ENCODE results near the gene POU3F1.

POU3F1 gene

GRCh38 chr1:38047603-38048141, 1.1 kb upstream of the POU3F1 start:
- Histone ChIP-seq H2AFZ (ENCODE audit: low read length) (no peak overlapping the region), H3K4me3 (ENCODE audit: low read depth, low read length, poor library complexity, severe bottlenecking) (no peak overlapping the region), H3K79me2 (ENCODE audit: insufficient read depth, low read length) (no peaks in the 10 kb centered on the region), H3K9me3 (ENCODE audit: low read length) (no peaks in the 10 kb centered on the region), H3K4me1 (ENCODE audit: insufficient read depth, low read length, severe bottlenecking) (peaks cover 5% of the 10 kb centered on the region), H4K20me1 (ENCODE audit: insufficient read depth, low read length) (no peaks in the 10 kb centered on the region), H3K4me2 (ENCODE audit: low read length) (no peak overlapping the region), H3K36me3 (ENCODE audit: insufficient read depth, low read length) (no peaks in the 10 kb centered on the region), H3F3A (ENCODE audit: insufficient read depth, low read length) (no peaks in the 10 kb centered on the region), H3K27me3 (ENCODE audit: insufficient read depth, low read length) (no peaks in the 10 kb centered on the region; the same call in 1 of the 2 replicates), H3K9me2 (ENCODE audit: low read depth, low read length) (no peaks in the 10 kb centered on the region), H3K27ac (ENCODE audit: low read depth, low read length, poor library complexity, severe bottlenecking) (no peak overlapping the region), H3K9ac (ENCODE audit: low read length) (no peak overlapping the region)
- no peak for TF ChIP-seq EZH2 (IDR thresholded peaks at IDR 0.05; ENCODE audit: borderline replicate concordance, low read length)
- TF ChIP-seq CTCF (IDR thresholded peaks at IDR 0.05; ENCODE audit: low read length), result no peak

GRCh38 chr1:38046884-38047602, 450 bp upstream of the POU3F1 start:
- Histone ChIP-seq H3K27me3 (ENCODE audit: insufficient read depth, low read length) (no peaks in the 10 kb centered on the region; the same call in 1 of the 2 replicates), H3K27ac (ENCODE audit: low read depth, low read length, poor library complexity, severe bottlenecking) (no peak overlapping the region), H3K4me2 (ENCODE audit: low read length) (peak overlapping the region; percentile 65), H3F3A (ENCODE audit: insufficient read depth, low read length) (no peaks in the 10 kb centered on the region), H2AFZ (ENCODE audit: low read length) (no peak overlapping the region), H3K79me2 (ENCODE audit: insufficient read depth, low read length) (no peaks in the 10 kb centered on the region), H3K9me3 (ENCODE audit: low read length) (no peaks in the 10 kb centered on the region), H4K20me1 (ENCODE audit: insufficient read depth, low read length) (no peaks in the 10 kb centered on the region), H3K9me2 (ENCODE audit: low read depth, low read length) (no peaks in the 10 kb centered on the region), H3K4me1 (ENCODE audit: insufficient read depth, low read length, severe bottlenecking) (peaks cover 3% of the 10 kb centered on the region), H3K4me3 (ENCODE audit: low read depth, low read length, poor library complexity, severe bottlenecking) (peak overlapping the region; percentile 57), H3K9ac (ENCODE audit: low read length) (no peak overlapping the region), H3K36me3 (ENCODE audit: insufficient read depth, low read length) (no peaks in the 10 kb centered on the region)
- TF ChIP-seq EZH2 (IDR thresholded peaks at IDR 0.05; ENCODE audit: borderline replicate concordance, low read length) (no peak), CTCF (IDR thresholded peaks at IDR 0.05; ENCODE audit: low read length) (no peak)

GRCh38 chr1:38045401-38046332, 926 bp downstream of the POU3F1 start:
- no peak overlapping the region for H2AFZ ChIP-seq (ENCODE audit: low read length)

More at GRCh38 chr1:38045401-38046332, 926 bp downstream of the POU3F1 start:
- H3K27me3 ChIP-seq (ENCODE audit: insufficient read depth, low read length), result peaks cover 4% of the 10 kb centered on the region; the same call in 1 of the 2 replicates
- no peaks in the 10 kb centered on the region for H3K36me3 ChIP-seq (ENCODE audit: insufficient read depth, low read length)
- H3K4me1 ChIP-seq (ENCODE audit: insufficient read depth, low read length, severe bottlenecking), result peaks cover 3% of the 10 kb centered on the region
- no peaks in the 10 kb centered on the region for H4K20me1 ChIP-seq (ENCODE audit: insufficient read depth, low read length)
- no peak overlapping the region for H3K9ac ChIP-seq (ENCODE audit: low read length)
- H3K9me2 ChIP-seq (ENCODE audit: low read depth, low read length), result no peaks in the 10 kb centered on the region
- no peak overlapping the region for H3K27ac ChIP-seq (ENCODE audit: low read depth, low read length, poor library complexity, severe bottlenecking)
- H3K4me3 ChIP-seq (ENCODE audit: low read depth, low read length, poor library complexity, severe bottlenecking), result no peak overlapping the region
- no peaks in the 10 kb centered on the region for H3K9me3 ChIP-seq (ENCODE audit: low read length)
- no peaks in the 10 kb centered on the region for H3K79me2 ChIP-seq (ENCODE audit: insufficient read depth, low read length)
- H3K4me2 ChIP-seq (ENCODE audit: low read length), result no peak overlapping the region
- TF ChIP-seq EZH2 (IDR thresholded peaks at IDR 0.05; ENCODE audit: borderline replicate concordance, low read length), result no peak
- TF ChIP-seq CTCF (IDR thresholded peaks at IDR 0.05; ENCODE audit: low read length), result no peak
- H3F3A ChIP-seq (ENCODE audit: insufficient read depth, low read length), result no peaks in the 10 kb centered on the region
